Stimulated activated CD4-positive, alpha-beta T cell treated with anti-CD3 and anti-CD28 coated beads, Interleukin-15, amount 100 ng/mL, for 1 hour (primary cell): Measurements from ENCODE around the gene SLC25A5.
"Not testable (repeated sequence)": the region's sequence is repeated elsewhere in the genome, so short reads cannot be mapped to it uniquely, and the experiment has no call there.

ENCODE experiments used
- DNase-seq, 2 donors: peaks; one replicate each; pipeline ENCODE4 v3.0.0-alpha.2; 2020; ENCODE audit warnings: low read depth in 1 of 2, low spot score in 1 of 2

SLC25A5 gene

DNA sequence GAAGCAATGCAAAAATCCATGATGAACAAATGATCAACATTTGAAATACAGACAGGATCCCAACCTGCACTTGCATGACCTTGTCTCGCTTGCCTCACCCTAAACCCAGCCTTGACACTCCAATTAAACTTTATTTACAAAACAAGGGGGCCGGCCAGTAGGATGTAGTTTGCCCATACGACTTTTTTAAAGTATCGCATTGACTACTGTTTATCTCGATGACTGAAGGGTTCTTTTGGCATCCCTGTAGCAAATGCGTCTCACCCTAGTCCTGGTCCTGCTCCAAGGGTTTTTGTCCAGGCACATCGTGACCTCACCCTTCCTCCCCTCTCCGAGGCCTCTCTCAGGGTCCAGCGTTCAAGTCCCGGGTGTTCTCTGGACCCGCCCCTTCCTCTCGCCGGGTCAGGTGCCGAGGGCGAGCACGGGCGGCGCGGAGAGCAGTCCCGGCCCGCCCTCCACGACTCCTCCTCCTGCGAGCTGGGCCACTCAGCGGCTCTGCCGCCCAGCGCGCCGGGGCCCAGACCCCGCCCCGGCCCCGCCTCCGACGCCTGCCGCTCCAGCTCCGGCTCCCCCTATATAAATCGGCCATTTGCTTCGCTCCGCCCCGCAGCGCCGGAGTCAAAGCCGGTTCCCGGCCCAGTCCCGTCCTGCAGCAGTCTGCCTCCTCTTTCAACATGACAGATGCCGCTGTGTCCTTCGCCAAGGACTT lies at the start of gene SLC25A5:
Gene SLC25A5, plus strand, starts transcription at position 603 of the 709 bp plus-strand sequence. Its CDS starts 72 bp downstream, at position 675.
- DNase-seq = peak; percentile 63 to 70

GRCh38 chrX:119419146-119419545 lies 49.1 kb upstream of the SLC25A5 start:
- DNase-seq = no peak

GRCh38 chrX:119419898-119420297 lies 48.3 kb upstream of the SLC25A5 start:
- DNase-seq = no peak

DNA sequence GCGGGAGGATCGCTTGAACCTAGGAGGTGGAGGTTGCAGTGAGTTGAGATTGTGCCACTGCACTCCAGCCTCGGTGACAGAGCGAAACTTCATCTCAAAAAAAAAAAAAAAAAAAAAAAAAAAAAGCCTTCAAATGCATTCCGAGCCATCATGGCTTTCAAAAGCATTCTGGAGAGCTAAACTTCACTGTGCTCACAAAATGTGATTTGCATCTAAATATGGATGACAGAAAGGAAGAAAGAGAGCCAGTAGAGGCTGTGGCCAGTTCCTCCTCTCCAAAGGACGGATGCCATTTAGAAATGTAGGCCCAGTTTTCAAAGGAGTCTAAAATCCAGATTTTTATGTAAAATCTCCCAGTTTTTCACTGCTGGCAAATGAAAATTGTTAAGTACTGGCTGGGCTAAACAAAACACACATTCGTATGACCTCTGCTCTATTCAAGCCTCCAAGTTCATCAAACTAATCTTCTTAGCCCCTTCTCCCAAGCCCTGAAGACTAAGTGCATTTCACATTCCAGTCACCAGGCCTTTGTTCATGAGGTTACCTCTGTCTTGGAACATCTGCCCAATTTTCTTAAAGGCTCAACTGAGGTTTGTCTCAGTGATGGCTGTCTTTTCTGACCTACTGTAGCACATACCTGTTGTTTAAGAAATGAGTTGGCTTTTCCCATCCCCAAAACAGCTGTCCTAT lies 47.1 kb upstream of the SLC25A5 start:
- no peak for DNase-seq

- DNase-seq = no peak
Measured at GRCh38 chrX:119423631-119424030, 44.6 kb upstream of the SLC25A5 start.

DNA sequence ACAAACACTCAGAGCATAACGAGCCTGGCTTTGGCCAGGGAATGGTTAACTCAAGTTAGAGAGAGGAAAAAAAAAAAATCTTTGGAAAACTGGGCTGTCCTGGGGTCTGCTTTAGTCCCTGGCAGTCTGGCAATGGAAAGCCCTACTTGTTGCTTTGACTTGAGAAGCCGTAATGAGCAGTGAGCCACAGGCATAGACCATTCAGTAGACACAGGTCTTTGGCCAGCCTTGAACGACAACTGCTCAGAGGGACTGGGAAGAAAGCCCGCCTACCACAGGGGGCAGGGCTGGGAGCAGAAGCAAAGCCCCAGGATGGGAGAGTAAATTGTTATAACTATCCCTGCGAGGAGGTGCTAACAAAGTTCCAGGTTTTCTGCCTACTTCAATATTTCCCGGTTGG lies 43.2 kb upstream of the SLC25A5 start:
- no peak for DNase-seq

DNA sequence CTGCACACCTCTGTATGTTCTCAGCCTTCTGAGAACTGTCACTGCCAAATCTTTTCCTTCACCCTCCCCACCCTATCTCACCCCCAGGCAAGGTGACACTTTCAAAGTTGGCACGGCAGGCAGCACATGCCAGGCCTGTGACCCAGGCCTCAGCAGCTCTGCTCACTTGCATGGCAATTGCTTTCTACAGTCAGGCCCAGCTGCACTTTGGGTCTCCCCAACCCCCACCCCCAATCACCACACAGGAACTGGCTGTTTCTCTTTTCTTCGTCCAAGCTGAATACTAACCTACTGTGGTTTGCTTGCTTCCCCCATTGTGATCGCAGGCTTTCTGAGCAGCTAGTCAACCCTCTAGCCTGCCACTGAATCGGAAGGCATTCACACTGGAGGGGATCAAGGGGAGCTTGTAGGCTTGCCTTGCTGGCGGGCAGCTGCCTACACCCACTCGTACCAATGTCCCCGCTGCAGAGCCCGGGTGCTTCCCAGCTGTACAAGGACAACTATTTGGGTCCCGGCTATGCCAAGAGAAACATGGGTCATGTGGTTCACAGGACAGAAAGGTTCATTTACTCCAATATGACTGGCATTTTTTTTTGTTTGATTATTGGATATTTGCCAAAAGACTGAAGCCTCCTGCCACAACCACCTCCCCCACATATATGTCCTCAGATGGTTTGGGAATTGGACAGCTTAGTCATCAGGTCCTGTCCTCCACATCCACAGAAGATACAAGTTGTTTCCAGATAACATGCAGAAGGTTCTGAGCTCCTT lies 41.0 kb upstream of the SLC25A5 start:
- no peak for DNase-seq

DNA sequence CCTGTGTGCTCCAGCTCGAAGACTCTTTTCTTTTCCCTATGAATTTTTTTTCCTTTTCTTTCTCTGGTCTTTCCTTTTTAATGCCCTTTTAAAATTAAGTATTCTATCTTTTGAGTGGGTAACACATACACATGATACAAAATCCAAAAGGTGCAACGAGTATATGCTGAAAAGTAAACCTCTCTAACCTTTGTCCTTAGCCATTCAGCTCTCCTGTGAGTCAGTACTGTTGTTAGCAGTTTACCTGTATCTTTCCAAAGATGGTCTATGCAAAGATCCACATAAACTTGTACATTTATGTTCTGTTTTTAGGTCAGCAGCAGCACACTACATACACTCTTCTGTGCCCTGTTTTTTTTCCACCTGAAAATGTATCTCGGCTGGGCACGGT lies 40.5 kb upstream of the SLC25A5 start:
- no peak for DNase-seq

- no peak for DNase-seq
Measured at GRCh38 chrX:119429471-119429870, 38.8 kb upstream of the SLC25A5 start.

DNA sequence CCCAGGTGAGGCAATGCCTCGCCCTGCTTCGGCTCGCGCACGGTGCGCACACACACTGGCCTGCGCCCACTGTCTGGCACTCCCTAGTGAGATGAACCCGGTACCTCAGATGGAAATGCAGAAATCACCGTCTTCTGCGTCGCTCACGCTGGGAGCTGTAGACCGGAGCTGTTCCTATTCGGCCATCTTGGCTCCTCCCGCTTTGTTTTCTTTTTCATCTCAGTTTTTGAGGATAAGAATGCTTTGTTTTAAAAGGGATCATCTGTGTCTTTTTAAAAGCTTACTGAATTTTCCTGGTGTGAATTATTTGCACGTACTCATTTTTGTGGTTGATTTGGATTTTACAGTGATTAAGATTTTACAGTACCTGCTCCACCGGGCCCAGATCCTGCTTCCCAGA lies 26.9 kb upstream of the SLC25A5 start:
- not testable (repeated sequence) for DNase-seq

DNA sequence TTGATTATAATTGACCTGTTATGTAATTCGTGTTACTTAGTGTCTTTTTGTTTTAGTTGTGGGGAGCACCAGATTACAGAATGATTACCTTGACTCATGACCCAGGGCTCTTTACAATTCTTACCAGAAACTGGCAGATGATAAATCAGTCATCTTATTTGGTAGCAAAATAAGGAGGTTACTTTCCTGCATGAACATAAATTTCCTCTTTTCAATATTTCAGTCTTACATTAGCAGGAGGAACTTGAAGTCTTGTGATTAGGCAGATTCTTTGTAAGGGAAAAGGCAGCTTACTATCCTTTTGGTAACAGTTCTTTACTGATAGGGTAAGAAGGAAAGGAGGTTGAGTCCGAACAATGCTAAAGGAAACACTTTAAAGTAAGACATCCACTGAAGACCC lies 26.0 kb upstream of the SLC25A5 start:
- DNase-seq = no peak

DNA sequence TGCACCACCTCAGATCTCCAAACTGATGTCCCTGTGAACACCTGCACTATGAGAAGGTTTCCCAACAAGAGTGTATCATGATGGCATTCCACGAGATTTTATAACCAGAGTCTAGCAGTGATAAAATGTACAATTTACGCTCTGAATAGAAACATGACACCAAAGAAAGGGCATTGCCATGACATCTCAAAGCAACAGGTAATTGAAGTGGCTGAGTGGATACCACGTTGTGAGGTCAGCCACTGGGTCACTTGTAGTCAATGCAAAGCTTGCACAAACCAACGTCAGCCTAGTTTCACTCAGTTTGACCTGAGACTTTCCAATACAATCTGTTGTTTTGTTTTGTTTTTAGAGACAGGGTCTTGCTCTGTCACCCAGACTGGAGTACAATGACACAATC lies 15.0 kb upstream of the SLC25A5 start:
- DNase-seq = no peak

GRCh38 chrX:119455264-119455663 lies 13.0 kb upstream of the SLC25A5 start:
- DNase-seq = no peak

DNA sequence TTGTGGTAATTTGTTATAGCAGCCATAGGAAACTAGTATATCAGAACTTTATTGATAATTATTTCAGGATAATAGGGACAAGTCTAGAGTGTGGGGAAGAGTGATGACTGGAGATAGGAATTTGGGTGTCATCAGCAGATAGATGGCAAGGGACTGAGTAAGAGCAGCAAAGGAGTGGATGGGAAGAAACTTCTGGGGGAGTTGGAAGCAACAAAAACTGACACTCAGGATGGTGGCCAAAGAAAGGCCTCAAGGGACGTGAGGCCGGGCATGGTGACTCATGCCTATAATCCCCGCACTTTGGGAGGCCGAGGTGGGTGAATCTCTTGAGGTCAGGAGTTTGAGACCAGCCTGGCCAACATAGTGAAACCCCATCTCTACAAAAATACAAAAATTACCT lies 9.1 kb upstream of the SLC25A5 start:
- DNase-seq = no peak

DNA sequence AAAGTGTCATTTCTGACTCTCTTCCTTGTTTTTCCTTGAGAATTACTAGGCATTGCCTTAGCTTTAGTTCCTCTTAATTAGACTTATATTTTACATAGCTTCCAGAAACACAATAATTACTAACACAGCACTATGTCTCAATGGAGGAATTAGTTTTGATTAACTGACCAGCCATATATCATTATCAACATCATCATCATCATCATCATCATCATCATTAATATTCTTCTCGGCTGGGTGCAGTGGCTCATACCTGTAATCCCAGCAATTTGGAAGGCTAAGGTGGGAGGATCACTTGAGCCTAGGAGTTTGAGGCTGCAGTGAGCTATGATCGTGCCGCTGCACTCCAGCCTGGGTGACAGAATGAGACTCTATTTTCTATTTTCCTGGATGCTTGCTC lies 2.7 kb upstream of the SLC25A5 start:
- DNase-seq = no peak

DNA sequence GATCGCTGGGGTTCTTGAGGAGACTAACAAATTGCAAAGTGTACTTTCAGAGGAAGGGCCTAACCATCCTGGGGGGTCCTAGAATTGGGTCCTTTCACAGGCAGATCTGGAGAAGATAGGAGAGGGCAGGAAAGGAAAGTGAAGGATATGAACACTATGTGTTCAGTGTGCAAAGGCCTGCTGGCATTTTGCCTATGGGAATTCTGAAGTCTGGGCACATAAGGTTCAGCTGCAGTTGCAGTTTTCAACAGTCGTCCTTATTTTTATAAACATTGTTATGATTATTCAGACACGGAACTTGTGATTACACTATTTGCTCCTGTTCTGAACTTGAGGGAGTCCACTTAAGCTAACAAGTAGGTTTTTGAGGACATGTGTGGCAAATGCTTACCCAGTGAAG lies 1.3 kb upstream of the SLC25A5 start:
- DNase-seq = no peak

DNA sequence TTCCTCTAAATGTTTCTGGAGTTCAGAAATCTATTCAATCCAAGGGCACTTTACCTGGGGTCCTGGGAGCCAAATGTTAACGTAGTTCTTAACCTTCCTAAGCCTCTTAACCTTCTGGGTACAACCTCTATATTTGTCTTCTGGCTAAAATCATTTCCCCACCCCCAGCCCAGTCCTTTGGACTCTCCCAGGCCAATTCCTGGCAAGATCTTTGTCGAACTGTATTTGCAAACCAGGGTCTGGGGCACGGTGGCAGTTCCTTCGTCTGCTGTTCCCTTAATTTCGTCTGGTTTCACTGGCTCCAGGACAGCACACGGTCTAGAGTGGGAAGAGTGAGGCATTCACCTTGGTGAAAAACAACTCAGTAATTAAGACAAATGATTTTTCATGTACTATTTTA lies 811 bp upstream of the SLC25A5 start:
- no peak for DNase-seq

GRCh38 chrX:119468551-119469312 lies 488 bp downstream of the SLC25A5 start:
- peak; percentile 75 to 84 for DNase-seq

GRCh38 chrX:119469313-119469635 lies 1.0 kb downstream of the SLC25A5 start:
- no peak for DNase-seq

DNA sequence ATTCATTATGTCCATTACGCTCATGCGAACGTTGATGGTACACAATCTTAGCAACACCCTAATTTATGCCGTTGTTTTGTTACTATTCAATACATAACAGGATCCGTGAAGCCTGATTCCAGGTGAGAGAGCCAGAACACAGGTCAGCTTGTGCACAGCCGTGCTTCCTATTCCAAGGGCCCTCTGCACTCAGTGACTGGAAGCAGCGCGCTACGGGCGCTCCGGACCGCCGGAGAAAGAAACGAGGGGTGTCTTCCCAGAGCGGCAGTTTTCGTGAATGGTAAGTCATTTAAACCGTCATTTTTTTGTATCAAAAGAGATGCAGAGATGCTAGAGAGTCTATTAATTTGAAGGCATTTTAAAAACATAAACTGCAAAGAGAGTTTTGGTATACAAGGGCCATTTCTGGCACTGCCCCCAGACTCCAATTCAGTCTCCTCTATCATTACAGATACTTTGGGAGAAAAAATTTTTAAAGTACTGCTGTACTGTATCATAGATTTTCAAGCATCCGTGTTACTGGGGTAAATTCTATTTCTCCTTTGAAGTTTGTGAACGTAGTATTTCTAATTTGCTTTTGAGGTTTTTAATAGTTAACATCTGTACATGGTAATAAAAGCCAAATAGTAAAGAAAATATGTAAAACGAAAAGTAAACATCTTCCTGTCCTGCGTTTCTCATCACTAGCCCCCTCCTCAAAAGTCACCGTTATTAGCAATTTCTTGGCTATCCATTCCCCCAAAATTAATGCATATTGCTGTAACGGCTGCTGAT lies 6.6 kb downstream of the SLC25A5 start:
- DNase-seq = no peak
